ENCODE measurements around the gene CD27. TPM values are rescaled to one million over a fixed set of nuclear protein-coding genes. Genes with fewer than 3 reads are reported as not detected.

Gene CD27
- total and polyA plus RNA-seq, 9 of the 15 experiments (the other 6 are each of a cell fraction or from before 2014, with no cell fraction given), result 0.24 TPM; not detected in 8

GRCh38 chr12:6443361-6443983, 1.3 kb upstream of the CD27 start:
- Histone ChIP-seq H3K4me2 (ENCODE audit: insufficient read depth, low read length) (no peak overlapping the region), H3K27me3 (ENCODE audit: control insufficient read depth in 2 of 2, insufficient read depth in 2 of 2, low read length in 2 of 2) (peaks cover 0 to 9% of the 10 kb centered on the region in 2 experiments; a peak in 4 of 5 replicates), H3K36me3 (ENCODE audit: control insufficient read depth, insufficient read depth, low read length) (no peaks in the 10 kb centered on the region), H3K9me3 (replicated peaks; ENCODE audit: control insufficient read depth, insufficient read depth, low read depth, low read length) (no peaks in the 10 kb centered on the region), H3K79me2 (ENCODE audit: control insufficient read depth, insufficient read depth, low read length) (no peaks in the 10 kb centered on the region), H3K9me1 (ENCODE audit: control insufficient read depth, insufficient read depth, low read length) (no peaks in the 10 kb centered on the region), H2AFZ (ENCODE audit: low read depth, low read length) (no peak overlapping the region), H3K4me3 (no peak overlapping the region), H3K27ac (ENCODE audit: extremely low read depth, low read depth, low read length) (no peak overlapping the region), H3K4me1 (replicated peaks in 1 of 2; ENCODE audit: control insufficient read depth in 2 of 2, insufficient read depth in 2 of 2, low read length in 2 of 2) (no peaks in the 10 kb centered on the region; a peak in 1 of 5 replicates), H3K9ac (ENCODE audit: insufficient read depth in 1 of 2, low read depth in 2 of 2, low read length in 2 of 2) (no peak overlapping the region), H4K20me1 (replicated peaks; ENCODE audit: control insufficient read depth, insufficient read depth, low read length) (no peaks in the 10 kb centered on the region)
- no peak for TF ChIP-seq AFF1 (IDR thresholded peaks at IDR 0.05; ENCODE audit: low read depth in 1 of 2, partially characterized antibody in 2 of 2)
- no peak for TF ChIP-seq CLOCK (CRISPR knock-in tag; IDR thresholded peaks at IDR 0.05; ENCODE audit: borderline replicate concordance)
- no peak for TF ChIP-seq RCOR1 (IDR thresholded peaks at IDR 0.05; ENCODE audit: borderline replicate concordance in 1 of 2, low read depth in 2 of 2, low read length in 2 of 2)
- no peak for TF ChIP-seq ZKSCAN1 (IDR thresholded peaks at IDR 0.05; ENCODE audit: low read depth, low read length)
- TF ChIP-seq MCM7 (IDR thresholded peaks at IDR 0.05), result no peak
- TF ChIP-seq TFE3 (CRISPR knock-in tag; IDR thresholded peaks at IDR 0.05), result no peak
- TF ChIP-seq FOXO4 (CRISPR knock-in tag; IDR thresholded peaks at IDR 0.05), result no peak
- no peak for TF ChIP-seq CHD1 (IDR thresholded peaks at IDR 0.05; ENCODE audit: low read length)
- TF ChIP-seq NCOA1 (IDR thresholded peaks at IDR 0.05; ENCODE audit: low read depth), result no peak
- TF ChIP-seq ZNF655 (CRISPR knock-in tag; IDR thresholded peaks at IDR 0.05), result no peak
- FAIRE-seq (no peak), ATAC-seq (no peak), DNase-seq (ENCODE audit: extremely low read depth in 1 of 4, low spot score in 3 of 4) (no peak)
- intact Hi-C loops (cut with micrococcal nuclease), result no loop called here
- in situ Hi-C loops (cut with MboI), result no loop called here
- 12% methylated on average over 7 of the region's 9 CpGs for whole genome bisulfite sequencing (ENCODE audit: insufficient coverage, low coverage, missing lambda C conversion rate)
- no TSS peak for BruUV-seq (replicated peaks)
- ChIA-PET CTCF (ENCODE audit: low intra/inter-chr PET ratio) (no interaction called here), POLR2A (interaction anchor here (0.9 kb wide), 1 partner anchor 14 kb away, joined by 3 read pairs; no protein-coding TSS in a partner anchor)

Measured in K562 (cell line).